NCI-H2029 treated with DMSO at 0.1 percent for 48 hours (cell line): ENCODE data around the gene FASN.
A peak's percentile ranks its signal among the peaks of the same experiment; 100 is the strongest.

Experiments
- DNase-seq: peaks from one replicate; lab custom pipeline; 2025; lab: John Stamatoyannopoulos, UW

Gene FASN

DNA sequence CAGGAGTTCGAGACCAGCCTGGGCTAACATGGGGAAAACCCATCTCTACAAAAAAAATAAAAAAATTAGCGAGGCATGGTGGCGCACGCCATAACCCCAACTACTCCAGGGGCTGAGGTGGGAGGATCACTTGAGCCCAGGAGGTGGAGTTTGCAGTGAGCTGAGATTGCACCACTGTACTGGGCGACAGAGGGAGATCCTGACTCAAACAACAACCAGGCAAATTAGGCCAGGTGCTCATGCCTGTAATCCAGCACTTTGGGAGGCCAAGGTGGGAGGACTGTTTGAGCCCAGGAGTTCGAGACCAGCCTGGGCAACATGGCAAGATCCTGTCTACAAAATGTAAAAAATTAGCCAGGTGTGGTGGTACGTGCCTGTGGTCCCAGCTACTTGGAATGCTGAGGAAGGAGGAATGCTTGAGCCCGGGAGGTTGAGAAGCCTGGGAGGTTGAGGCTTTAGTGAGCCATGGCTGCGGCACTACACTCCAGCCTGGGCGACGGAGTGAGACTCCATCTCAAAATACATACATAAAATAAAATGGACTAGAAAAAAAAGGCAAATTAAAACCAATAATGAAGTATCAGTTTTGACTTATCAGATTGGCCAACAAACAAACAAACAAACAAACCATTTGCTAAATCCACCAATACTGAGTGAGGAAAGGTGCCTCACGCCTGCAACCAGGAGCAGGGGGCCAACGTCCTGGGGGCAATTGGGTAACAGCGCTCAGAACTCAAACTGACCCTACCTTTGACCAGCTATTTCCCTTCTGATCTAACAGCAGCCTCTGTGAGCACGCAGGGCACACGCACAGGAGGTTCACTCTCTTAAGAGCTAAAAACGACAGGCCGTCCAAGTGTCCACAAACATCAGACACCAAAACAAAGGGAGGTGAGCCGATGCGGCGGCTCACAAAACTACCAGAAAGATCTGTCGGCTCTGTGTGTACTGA lies 19.4 kb upstream of the FASN start:
- no peak for DNase-seq

DNA sequence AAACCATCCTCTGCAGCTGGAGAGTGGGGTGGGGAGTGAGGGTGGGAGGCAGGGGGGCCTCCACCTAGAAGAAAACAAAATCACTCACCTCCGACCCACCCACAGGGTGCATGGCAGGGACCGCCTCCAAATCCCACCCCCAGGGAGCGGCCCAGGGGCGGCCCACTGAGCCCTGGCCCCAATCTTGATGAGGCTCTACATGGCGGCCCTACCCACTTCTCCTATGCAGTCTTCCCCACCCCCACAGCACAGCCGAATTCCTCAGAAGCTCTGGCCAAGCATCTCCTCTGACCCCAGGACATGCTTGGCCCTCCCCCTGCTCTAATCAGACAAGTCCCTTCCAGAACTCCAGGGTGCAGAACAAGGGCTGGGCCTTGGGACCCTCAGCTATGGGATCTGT lies 18.2 kb upstream of the FASN start:
- no peak for DNase-seq

DNA sequence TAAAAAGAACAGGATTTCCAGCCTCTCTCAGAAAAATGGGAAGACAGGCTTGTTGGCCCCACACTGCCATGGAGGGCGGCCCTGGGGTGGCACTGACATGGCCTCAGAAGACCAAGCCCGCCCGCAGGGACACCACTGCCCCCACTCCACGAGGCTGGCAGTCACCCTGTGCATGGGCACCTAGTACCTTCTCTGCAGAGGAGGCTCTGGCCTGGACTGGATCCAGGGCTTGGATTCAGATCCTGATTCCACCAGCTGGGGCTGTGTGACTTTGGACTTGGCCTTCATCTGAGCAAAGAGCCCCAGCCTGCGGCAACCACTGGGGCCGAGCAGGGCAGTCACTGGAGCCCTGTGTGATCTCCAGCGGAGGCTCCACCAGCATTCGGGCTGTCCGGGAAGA lies 16.8 kb upstream of the FASN start:
- no peak for DNase-seq

DNA sequence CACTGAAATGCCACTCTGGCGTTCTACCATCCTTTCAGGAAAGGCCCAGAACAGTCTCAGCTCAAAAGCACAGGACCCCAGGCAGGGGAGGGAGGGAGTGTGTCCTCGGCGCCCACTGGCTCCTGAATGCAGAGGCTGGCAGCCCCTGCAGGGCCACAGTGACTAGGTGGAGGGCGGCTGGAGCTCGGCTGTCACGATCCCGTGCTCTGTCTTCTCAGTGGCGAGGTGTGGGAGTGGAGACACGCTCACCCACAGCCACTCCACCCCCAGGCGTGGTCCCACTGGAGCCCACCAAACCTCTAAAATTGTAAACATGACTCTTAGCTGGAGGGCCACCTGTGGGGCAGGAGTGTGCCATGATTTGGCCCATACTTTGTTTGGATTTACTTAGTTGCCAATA lies 16.4 kb upstream of the FASN start:
- DNase-seq = no peak

DNA sequence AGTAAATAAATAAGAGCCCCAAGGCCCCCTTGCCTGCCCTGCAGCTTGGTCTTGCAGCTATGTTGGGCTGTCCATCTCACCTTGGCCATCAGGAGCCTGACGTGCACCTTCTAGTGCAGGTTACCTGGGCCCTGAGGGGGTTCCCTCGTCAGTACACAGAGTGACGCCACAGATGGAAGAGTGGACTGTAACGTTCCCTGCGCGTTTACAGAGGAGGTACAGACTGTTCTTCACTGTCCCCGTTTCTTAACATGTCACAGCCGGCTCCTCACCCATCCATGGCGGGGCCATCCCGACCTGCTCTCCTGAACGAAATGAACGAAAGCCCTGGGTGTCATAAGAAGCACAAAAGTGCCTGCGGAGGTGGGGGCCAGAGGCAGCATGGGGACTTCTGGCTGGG lies 15.9 kb upstream of the FASN start:
- DNase-seq = no peak

DNA sequence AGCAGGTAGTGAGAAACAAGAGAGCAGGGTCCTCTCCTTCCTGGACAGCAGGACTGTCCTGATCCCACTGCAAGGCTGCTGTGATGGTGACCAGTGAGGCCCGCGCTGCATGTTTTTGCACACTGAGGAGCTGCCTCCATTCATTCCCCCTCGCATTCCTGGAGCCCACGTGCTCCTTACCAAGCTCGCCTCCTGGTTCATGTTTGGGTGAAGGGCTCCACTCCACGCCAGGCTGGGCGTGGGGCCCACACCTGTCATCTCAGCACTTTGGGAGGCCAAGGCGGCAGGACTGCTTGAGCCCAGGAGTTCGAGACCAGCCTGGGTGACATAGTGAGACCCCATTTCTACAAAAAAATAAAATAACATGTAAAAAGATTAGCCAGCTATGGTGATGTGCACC lies 15.4 kb upstream of the FASN start:
- no peak for DNase-seq

DNA sequence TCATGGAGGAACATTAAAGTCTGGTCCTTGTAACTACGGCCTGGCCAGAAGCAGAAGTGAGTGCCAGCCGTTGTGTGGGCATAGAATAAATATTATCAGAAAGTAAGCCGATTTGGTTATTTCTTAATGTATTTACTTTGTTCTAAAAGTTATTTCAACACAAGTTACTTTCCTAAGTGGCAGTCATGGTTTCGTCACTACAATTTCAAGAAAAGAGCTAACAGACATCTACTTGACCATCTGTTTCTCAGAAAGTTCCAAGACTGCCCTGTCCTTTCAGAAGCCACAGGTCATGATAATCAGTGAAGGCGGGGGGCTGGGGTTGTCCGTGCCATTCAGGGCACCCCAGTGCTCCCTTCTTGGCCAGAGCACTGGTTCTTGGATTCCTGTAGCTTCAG lies 14.9 kb upstream of the FASN start:
- no peak for DNase-seq

DNA sequence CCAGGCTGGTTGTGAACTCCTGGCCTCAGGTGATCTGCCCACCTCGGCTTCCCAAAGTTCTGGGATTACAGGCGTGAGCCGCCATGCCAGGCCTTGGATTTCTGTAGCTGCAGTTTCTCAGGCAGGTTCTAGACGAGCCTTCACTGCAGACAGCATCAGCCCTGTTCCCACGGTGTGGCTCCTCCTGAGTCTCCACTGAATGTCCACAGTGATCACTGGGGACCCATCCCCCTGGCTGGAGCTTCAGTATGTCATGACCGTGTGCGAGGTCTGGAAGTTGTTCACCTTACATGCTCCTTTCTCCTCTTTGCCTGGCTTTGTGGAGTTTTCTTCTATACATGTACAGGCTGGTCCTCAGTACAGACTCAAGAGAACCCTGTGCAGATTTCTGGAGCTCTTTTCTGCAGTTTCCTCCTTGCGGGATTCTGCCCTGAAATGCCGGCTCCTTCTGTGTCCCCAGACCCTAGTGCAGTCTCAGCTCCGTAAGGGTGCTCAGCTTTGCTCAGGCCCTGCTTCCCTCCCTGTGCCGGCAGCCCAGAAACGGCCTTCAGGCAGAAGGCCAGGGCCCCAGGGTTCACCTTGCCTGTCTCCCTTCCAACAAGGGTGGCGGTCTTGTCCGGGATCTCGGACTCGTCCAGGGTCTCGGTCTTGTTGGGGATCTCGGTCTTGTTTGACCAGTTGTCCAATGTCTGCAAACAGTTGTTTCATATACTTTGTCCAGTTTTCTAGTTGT lies 14.3 kb upstream of the FASN start:
- DNase-seq = no peak

DNA sequence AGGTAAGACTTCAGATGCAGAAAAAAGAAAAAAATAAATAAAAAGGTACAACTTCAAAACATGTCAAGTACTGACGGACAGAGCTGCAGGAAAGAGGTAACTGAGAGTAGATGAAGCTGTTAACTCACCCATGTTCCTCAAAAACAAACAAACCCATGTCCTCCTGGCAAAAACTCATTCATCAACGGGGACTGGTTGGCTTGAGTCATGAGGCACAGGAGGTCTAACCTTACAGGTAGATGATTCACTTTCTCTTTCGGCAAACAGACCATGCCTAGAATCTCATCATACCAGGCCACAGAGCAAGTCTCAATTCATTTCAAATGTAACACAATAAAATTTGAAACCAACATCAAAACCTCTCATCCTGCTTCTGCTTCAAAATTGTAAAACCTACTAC lies 12.3 kb upstream of the FASN start:
- DNase-seq = peak; percentile 21

DNA sequence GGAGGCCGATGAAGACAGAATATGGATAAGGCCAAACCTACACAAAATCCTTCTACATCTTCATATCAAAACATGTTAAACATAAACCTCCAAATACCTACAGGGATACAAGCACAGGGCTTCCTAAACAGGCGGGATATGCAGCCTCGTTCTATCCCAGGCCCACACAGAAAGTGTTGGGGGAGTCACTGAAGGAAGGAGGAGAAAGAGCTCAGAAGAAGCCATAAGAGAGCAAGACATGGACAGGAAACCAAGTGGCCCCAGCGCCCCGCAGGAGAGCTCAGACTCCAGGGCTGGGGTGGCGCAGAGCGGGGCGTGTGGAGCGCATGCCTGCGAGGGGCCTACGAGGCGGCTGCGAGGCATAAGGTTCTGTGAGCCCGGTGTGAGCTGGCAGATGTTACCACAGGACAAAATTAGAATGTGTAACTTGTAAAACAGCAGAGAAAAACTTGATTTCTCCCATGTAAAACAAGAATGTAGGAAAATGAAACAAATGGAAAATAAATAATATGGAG lies 11.0 kb upstream of the FASN start:
- DNase-seq = no peak

DNA sequence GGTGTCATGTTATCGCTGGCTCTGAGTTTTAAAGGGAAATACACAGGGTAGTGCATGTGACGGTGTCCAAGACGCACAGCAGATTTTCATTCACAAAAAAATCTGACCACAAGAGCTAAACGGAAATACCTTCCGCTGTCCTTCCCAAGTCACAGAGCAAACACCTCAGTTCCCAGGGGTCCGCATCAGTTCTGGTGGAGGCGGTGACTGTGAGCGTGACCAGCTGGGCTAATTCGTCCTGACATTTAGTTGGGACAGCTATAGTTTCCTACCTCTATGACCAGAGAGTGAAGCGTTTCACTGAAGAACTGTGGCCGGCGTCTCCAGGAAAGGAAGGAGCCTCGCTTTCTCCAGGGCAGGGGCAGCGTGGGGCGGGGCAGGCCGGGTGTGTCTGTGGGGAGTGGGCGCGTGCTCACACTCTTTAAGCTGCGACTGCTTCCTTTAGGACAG lies 10.5 kb upstream of the FASN start:
- no peak for DNase-seq

DNA sequence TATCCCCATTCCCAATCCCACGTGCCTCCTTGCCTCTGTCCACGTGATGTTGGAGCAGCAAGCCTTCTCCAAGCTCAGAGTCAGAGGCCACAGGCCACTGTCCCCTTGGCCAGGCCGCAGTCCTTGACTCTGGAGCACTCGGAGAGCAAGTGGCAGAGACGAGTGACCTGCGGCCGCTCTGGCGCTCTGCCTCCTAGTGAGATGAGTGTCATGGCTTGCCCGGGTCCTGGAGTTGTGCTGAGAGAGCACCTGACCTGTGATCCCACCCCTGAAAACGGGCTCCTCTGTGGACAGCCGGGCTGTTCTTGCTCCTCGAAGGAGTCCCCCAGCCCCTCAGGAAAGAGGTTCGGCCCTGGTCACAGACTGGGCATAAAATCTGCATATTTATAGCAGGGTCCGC lies 10.0 kb upstream of the FASN start:
- DNase-seq = no peak

DNA sequence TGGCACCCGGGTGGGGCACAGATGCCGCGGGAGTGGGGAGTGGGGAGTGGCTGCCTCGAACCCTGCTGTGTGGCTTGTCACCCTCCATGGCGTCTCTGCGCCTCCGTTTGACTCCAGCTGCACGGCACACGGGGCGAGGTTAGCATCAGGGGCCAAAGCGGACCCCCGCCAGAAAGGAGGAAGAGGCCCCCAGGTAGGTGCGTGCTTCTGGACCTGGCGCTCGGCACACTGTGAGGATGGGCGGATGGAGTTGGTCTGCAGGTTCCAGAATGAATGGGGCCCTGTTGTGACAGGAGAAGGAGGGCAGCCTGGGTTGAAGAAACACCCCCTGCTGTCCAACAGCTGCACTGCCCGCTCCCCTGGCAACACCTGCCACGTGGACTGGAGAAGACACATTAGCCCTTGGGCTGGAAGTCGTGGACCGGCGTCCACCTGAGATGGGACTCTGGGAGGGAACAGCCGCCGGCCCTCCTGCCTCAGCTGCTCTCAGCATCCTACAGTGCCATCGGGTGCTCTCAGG lies 9.4 kb upstream of the FASN start:
- no peak for DNase-seq

DNA sequence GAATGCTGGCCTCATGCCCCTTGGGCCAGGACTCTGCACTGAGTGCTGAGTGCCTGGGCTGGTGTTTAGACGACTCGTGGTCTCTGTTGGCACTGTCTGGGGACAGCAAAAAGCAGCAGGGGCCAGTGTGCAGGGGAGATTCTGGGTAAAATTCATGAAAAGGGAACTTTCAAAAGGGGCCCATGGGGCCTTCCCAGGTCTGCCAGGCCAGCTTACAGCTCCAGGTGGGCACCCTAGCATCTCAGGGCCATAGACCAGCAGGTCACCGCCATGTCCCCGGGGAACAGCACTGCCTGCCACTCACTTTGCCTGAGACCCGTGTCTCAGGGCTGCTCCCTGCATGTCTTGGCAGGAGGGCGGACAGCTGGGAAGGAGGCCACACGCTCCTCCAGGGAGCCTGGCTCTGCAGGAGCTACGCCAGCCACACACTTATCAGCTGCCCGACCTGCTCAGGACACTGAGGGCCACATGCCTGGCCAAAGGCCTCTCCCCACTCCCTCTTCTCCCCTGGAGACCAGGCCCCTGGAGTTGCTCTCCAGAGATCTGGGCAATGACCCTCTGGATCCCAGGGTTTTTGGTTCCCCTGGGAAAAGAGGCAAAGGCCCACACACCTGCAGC lies 8.8 kb upstream of the FASN start:
- no peak for DNase-seq

DNA sequence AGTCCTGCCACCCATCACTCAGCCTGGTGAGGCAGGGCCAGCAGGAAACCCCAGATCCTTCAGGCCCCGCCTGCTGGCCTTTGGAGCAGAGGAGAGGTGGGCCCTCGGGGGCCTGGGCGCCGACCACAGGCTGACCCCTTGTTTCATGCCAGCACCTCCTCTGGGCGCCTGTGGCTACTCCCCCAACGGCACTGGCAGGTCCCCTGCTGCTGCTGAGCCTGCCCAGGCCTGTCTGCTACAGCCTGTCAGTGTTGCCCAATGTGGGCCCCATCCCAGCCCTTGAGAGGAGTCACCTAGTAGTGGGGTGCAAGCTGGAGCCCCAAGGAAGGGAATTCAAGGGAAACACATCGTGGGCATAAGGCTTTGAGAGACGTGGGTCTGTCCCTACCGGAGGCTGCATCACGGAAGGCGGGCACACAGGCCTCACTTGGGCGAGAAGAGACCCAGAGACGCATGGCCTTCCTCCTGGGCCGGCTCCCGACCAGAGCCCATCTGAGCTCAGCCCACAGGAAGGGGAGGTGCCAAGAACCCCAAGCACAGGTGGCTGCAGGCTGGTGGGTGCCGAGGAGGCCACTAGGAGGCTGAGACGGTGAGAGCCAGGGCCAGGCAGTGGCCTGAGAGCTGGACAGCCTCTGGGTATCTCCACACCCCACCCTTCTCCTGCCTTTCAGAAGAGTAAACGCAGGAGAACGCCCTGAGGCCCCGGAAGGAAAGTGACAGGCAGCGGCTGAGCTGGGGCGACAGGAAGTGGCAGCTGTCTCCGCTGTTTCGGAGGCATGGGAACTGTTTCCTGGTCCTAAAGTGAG lies 8.0 kb upstream of the FASN start:
- peak; percentile 38 for DNase-seq

DNA sequence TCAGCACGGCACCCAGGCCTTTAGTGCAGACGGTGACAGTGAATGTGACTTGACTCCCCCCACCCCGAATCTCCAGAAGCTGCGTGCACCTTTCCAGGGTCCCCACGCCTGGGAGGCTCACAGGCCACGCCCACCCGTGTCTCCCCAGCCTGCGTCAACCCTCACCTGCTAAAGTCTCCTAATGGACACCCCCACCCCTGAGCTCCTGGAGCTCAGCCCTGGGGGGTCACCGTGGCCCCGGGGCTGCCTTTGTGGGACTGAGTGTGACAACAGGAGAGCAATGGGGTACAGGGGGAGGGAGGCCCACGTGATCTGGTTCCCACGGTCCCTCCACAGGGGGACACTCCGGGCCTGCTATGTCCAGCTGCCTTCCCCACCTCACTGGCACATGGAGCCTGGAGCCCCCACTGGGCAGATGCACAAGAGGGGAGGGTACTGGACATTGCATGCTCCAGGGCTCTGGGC lies 7.4 kb upstream of the FASN start:
- DNase-seq = no peak

DNA sequence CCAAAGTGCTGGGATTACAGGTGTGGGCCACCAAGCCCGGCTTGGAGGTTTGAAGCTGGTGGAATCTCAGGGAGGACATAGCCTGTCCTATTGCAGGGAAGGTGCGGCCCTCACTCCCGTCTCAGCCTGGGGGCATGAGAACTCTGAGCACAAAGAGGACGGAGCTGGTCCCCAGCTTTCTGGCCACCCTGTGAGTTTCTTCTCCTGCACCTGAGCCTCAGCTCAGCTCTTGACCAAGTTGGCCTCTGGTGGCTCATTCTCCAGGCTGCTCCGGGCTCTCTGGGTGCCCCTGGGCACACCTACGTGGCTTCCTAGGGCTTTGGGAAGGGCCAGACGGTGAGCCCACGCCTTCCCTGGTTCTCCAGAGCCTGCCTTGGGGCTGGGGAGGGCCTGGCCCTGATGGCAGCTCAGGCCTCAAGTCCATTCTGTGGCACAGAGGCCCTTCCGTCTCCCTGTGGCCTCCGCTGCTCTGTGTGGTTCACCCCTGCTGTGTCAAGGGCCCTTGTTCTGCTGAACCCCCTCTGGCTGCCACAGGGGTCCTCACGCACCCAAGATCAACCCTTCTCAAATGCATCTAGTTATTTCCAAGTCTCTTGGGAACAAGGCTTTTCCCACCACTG lies 6.9 kb upstream of the FASN start:
- no peak for DNase-seq

DNA sequence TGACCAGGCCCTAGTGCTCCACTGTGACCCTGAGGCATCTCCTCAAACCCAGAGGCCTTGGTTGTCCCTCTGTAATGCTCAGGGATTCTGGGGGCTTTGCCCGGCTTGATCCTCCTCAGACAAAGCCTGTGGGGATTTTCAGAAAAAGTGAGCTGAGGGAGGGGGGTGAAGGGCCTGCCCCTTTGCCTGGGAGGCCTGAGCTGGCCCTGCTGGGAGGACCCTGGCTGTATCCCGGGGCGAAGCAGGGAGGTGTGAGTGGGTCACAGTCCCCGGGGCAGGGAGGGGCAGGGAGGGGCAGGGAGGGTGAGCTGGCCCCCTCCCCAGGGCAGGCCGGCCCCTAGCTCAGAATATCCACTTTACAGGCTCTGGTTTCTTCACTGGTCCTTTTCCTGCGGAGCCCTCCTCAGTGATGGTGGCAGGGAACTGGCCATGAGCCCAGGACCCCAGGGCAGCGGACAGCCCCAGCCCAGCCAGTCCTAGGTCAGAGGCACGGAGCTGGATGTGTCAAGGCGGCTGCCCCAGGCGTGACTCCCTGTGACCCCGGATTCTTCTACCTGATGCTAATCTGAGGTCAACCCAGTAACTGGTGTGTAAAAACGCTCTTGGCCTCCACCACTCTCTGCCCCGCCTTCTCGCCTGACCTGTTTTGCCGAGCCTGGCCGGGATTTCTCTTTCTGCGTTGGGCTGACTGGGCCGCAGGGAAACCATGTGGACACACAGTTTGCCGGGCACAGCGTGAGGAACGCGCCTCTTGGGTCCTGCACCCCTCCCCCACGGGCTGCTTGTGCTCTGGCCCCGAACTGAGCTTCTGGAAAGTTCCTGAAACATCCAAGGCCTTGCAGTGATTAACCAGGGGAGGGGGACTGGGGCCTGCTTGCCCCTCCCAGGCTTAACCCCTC lies 5.8 kb upstream of the FASN start:
- no peak for DNase-seq

DNA sequence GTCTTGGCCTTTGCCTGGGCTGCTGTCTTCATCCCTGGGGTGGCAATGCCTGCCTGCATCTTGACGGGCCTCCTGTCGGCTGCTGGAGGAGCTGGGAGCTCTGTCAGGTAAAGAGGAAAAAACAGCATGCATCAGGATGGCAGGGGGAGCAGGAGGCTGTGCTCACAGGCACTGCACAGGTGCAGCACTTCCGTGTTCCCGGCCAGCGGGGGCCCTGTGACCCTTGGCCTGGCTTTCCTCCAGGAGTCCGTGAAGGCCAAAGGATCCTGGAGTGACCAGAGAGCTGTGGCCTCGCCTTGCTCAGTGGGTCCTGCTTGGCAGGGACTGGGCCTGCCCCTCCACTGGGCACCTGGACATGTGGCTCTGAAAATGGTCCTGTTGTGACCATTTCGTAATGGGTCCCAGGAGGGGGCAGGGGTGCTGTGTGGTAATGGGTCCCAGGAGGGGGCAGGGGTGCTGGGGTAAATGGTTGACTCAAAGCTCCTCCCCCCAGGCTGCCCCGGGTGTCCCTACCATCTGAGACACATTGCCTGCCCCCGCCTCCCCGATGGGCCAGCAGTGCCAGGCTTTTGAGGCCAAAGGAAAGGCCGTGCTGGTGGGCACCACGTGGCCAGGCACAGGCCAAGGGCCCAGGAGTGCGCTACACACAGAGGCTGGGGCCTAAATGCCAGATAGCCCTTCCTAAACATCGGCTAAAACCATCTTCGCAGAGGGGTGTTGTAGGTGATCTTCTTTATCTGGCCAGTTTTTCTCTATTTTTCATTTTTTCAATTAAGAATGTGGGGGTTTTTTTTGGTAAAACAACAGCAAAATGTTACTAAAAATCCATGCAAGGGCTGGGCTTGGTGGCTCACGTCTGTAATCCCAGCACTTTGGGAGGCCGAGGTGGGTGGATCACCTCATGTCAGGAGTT lies 4.0 kb upstream of the FASN start:
- DNase-seq = no peak
